Mesenchymal stem cell (in vitro differentiated cells and primary cell): ENCODE data around the gene C2CD3.
"Not testable (repeated sequence)": the region's sequence is repeated elsewhere in the genome, so short reads cannot be mapped to it uniquely, and the experiment has no call there.

Experiments used
- DNase-seq: peaks from one replicate; pipeline ENCODE4 v3.0.0-alpha.2; 2013
- H2AFZ ChIP-seq: one replicate; pipeline ENCODE4 v1.6.1; 2013; ENCODE audit warnings: low read depth, mild to moderate bottlenecking, control low read depth, inconsistent platforms, low read length, moderate library complexity
- H2AK5ac ChIP-seq: 2 replicates; pipeline ENCODE4 v1.6.1; 2013; ENCODE audit warnings: low read length, moderate library complexity, mild to moderate bottlenecking, inconsistent platforms; ENCODE audit not compliant: severe bottlenecking
- H2BK120ac ChIP-seq: one replicate; pipeline ENCODE4 v1.6.1; 2013; ENCODE audit warnings: low read depth, mild to moderate bottlenecking, inconsistent platforms, low read length, moderate library complexity
- H2BK12ac ChIP-seq, 2 experiments: one replicate each; pipeline ENCODE4 v1.6.1; 2013; ENCODE audit warnings: inconsistent platforms in 2 of 2, low read length in 2 of 2, mild to moderate bottlenecking in 2 of 2, moderate library complexity in 2 of 2, control low read depth in 1 of 2
- H2BK15ac ChIP-seq: one replicate; pipeline ENCODE4 v1.6.1; 2013; ENCODE audit warnings: mild to moderate bottlenecking, low read depth, inconsistent platforms; ENCODE audit not compliant: poor library complexity, severe bottlenecking
- H2BK5ac ChIP-seq: 2 replicates; pipeline ENCODE4 v1.6.1; 2013; ENCODE audit warnings: low read depth, mild to moderate bottlenecking, low read length, control low read depth, inconsistent platforms; ENCODE audit not compliant: poor library complexity, severe bottlenecking
- H3K14ac ChIP-seq, 2 experiments: one replicate each; pipeline ENCODE4 v1.6.1; 2013; ENCODE audit warnings: inconsistent platforms in 2 of 2, low read length in 2 of 2, control low read depth in 1 of 2, mild to moderate bottlenecking in 1 of 2, moderate library complexity in 1 of 2
- H3K18ac ChIP-seq, 2 experiments: one replicate each; pipeline ENCODE4 v1.6.1; 2013; ENCODE audit warnings: inconsistent platforms in 2 of 2, low read length in 2 of 2, control low read depth in 1 of 2, low read depth in 1 of 2, mild to moderate bottlenecking in 1 of 2
- H3K23ac ChIP-seq, 2 experiments: one replicate each; pipeline ENCODE4 v1.6.1; 2013; ENCODE audit warnings: inconsistent platforms in 2 of 2, low read length in 2 of 2, mild to moderate bottlenecking in 2 of 2, moderate library complexity in 2 of 2, control low read depth in 1 of 2
- H3K27ac ChIP-seq: 2 replicates; pipeline ENCODE4 v1.5.1; 2013; ENCODE audit warnings: mild to moderate bottlenecking, moderate library complexity, low read length, control low read depth, inconsistent platforms; ENCODE audit not compliant: poor library complexity, severe bottlenecking
- H3K27me3 ChIP-seq, 2 experiments: 2 replicates each; pipeline versions ENCODE4 v1.6.1 to v1.7.0; 2013; ENCODE audit warnings: low read length in 2 of 2, mild to moderate bottlenecking in 2 of 2, moderate library complexity in 2 of 2, control low read depth in 1 of 2, inconsistent platforms in 1 of 2; ENCODE audit not compliant: control insufficient read depth in 1 of 2, insufficient read depth in 1 of 2
- H3K36me3 ChIP-seq, 2 experiments: 2 replicates each; pipeline versions ENCODE4 v1.6.1 to v1.7.0; 2013; ENCODE audit warnings: low read length in 2 of 2, control low read depth in 1 of 2, inconsistent platforms in 1 of 2, low read depth in 1 of 2, mild to moderate bottlenecking in 1 of 2; ENCODE audit not compliant: insufficient read depth in 2 of 2, control insufficient read depth in 1 of 2
- H3K4ac ChIP-seq, 2 experiments: one replicate each; pipeline ENCODE4 v1.6.1; 2013; ENCODE audit warnings: inconsistent platforms in 2 of 2, low read length in 2 of 2, mild to moderate bottlenecking in 2 of 2, moderate library complexity in 2 of 2, control low read depth in 1 of 2, low read depth in 1 of 2
- H3K4me1 ChIP-seq: 2 replicates; pipeline ENCODE4 v1.6.1; 2013; ENCODE audit warnings: low read depth, low read length, control low read depth; ENCODE audit not compliant: control insufficient read depth, insufficient read depth
- H3K4me2 ChIP-seq: 2 replicates; pipeline ENCODE4 v1.6.1; 2013; ENCODE audit warnings: low read length, mild to moderate bottlenecking, inconsistent platforms; ENCODE audit not compliant: poor library complexity, severe bottlenecking
- H3K4me3 ChIP-seq, 2 experiments: 2 replicates each; pipeline versions ENCODE4 v1.5.1 to v1.7.0; 2013; ENCODE audit warnings: low read length in 2 of 2, mild to moderate bottlenecking in 2 of 2, control low read depth in 1 of 2, low read depth in 1 of 2; ENCODE audit not compliant: insufficient read depth in 1 of 2
- H3K79me1 ChIP-seq: replicated peaks from 2 replicates; pipeline ENCODE4 v1.6.1; 2013; ENCODE audit warnings: mild to moderate bottlenecking, control low read depth, low read length, inconsistent platforms; ENCODE audit not compliant: poor library complexity, severe bottlenecking
- H3K9ac ChIP-seq: 2 replicates; pipeline ENCODE4 v1.7.0; 2013; ENCODE audit warnings: mild to moderate bottlenecking, low read length, moderate library complexity
- H3K9me3 ChIP-seq: 2 replicates; pipeline ENCODE4 v1.7.0; 2013; ENCODE audit warnings: mild to moderate bottlenecking, low read length; ENCODE audit not compliant: control insufficient read depth
- H4K8ac ChIP-seq: one replicate; pipeline ENCODE4 v1.6.1; 2013; ENCODE audit warnings: inconsistent platforms, mild to moderate bottlenecking, low read length, moderate library complexity
- H4K91ac ChIP-seq: one replicate; pipeline ENCODE4 v1.6.1; 2013; ENCODE audit warnings: mild to moderate bottlenecking, low read length, inconsistent platforms
- WGBS: methylation state at CpG from one replicate; pipeline ENCODE4 v1.1.7; 2013; ENCODE audit warnings: mixed read lengths; 5-methylcytosine and 5-hydroxymethylcytosine counted together

The C2CD3 gene

GRCh38 chr11:74120260-74121035, 50.4 kb downstream of the C2CD3 start:
- not testable (repeated sequence) for H4K91ac ChIP-seq, H2BK5ac ChIP-seq, H3K4me3 ChIP-seq, H2AK5ac ChIP-seq, H2BK15ac ChIP-seq, H3K4me1 ChIP-seq, H3K79me1 ChIP-seq, H2AFZ ChIP-seq, H3K4me2 ChIP-seq, H3K9me3 ChIP-seq, H3K14ac ChIP-seq, H4K8ac ChIP-seq, H3K27ac ChIP-seq, H3K27me3 ChIP-seq, H3K9ac ChIP-seq, H2BK120ac ChIP-seq, H3K4ac ChIP-seq, H2BK12ac ChIP-seq, H3K23ac ChIP-seq, H3K18ac ChIP-seq
- 96% methylated on average over 4 of the region's 5 CpGs for WGBS
- peaks cover 5 to 37% of the 10 kb centered on the region in 2 experiments for H3K36me3 ChIP-seq
- DNase-seq, result peak; percentile 69

DNA sequence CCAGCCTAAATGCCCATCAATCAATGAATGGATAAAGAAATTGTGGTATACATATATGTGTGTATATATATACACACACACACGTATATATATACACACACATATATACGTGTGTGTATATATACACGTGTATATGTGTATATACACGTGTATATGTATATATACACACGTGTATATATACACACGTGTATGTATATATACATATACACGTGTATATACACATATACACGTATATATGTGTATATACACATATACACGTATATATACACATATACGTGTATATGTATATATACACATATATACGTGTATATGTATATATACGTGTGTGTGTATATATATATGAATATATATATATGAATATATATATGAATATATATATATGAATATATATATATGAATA, 54.1 kb downstream of the C2CD3 start:
- Histone ChIP-seq H3K23ac (no peak overlapping the region), H3K9me3 (no peaks in the 10 kb centered on the region), H3K18ac (no peak overlapping the region), H2AK5ac (no peak overlapping the region), H2BK120ac (no peak overlapping the region), H2BK15ac (no peak overlapping the region), H3K79me1 (peaks cover 2% of the 10 kb centered on the region), H3K9ac (no peak overlapping the region), H2BK12ac (no peak overlapping the region), H3K14ac (no peak overlapping the region), H3K4ac (no peak overlapping the region), H2AFZ (no peak overlapping the region), H2BK5ac (no peak overlapping the region), H3K4me1 (no peaks in the 10 kb centered on the region), H3K27me3 (no peaks in the 10 kb centered on the region), H3K27ac (no peak overlapping the region), H3K4me2 (no peak overlapping the region), H4K8ac (no peak overlapping the region), H3K36me3 (peaks cover 8 to 55% of the 10 kb centered on the region in 2 experiments), H4K91ac (no peak overlapping the region), H3K4me3 (no peak overlapping the region)
- 80% methylated on average over 2 of the region's 12 CpGs for WGBS
- no peak for DNase-seq

DNA sequence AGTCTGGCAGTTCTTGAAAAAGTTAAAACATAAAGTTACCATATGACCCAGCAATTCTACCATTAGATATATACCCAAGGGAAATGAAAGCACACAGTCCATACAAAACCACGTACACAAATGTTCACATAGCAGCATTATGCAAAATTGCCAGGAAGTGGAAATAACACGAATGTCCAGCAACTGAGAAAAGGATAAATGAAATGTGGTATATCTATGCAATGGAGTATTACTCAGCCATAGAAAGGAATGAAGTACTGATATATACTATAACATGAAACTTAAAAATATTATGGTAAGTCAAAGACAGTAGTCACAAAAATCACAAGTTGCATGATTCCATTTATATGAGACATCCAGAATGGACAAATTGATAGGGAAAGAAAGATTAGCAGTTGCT, 57.9 kb downstream of the C2CD3 start:
- 100% methylated on average over 1 of the region's 2 CpGs for WGBS
- no peaks in the 10 kb centered on the region for H3K27me3 ChIP-seq
- no peak overlapping the region for H3K23ac ChIP-seq
- H4K91ac ChIP-seq, result no peak overlapping the region
- no peak overlapping the region for H2AFZ ChIP-seq
- no peaks in the 10 kb centered on the region for H3K9me3 ChIP-seq
- no peak overlapping the region for H3K18ac ChIP-seq
- H2BK5ac ChIP-seq, result no peak overlapping the region
- H3K36me3 ChIP-seq, result peaks cover 6 to 48% of the 10 kb centered on the region in 2 experiments
- H3K9ac ChIP-seq, result no peak overlapping the region
- peaks cover 2% of the 10 kb centered on the region for H3K79me1 ChIP-seq
- no peak for DNase-seq
- H2BK15ac ChIP-seq, result no peak overlapping the region
- no peak overlapping the region for H3K14ac ChIP-seq
- no peak overlapping the region for H3K4me2 ChIP-seq
- H3K4ac ChIP-seq, result no peak overlapping the region
- H2BK12ac ChIP-seq, result no peak overlapping the region
- no peak overlapping the region for H4K8ac ChIP-seq
- H3K4me3 ChIP-seq, result no peak overlapping the region
- H2BK120ac ChIP-seq, result no peak overlapping the region
- no peaks in the 10 kb centered on the region for H3K4me1 ChIP-seq
- no peak overlapping the region for H3K27ac ChIP-seq
- no peak overlapping the region for H2AK5ac ChIP-seq

DNA sequence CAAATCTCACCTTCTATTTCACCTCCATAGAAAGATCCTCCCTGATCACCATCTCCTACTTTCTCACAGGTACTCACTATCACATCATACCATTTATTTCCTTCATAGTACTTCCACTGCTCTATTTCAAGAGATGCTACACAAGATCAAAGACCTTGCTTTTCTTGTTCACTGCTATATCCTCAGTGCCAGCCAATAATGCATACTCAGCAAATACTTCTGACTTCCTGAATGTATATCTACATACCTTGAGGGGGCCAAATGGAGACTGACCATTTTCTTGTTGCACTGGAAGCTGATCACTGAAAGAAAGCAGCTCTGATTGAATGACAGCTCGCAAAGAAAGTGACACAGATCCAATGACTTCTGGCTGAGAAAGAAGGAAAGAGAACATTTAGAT, 64.7 kb downstream of the C2CD3 start:
- Histone ChIP-seq H4K8ac (no peak overlapping the region), H3K27ac (no peak overlapping the region), H3K36me3 (peaks cover 5 to 60% of the 10 kb centered on the region in 2 experiments), H3K23ac (no peak overlapping the region), H3K9me3 (no peaks in the 10 kb centered on the region), H3K4me3 (no peak overlapping the region), H3K4me1 (no peaks in the 10 kb centered on the region), H3K27me3 (no peaks in the 10 kb centered on the region), H2AFZ (no peak overlapping the region), H2BK120ac (no peak overlapping the region), H3K4ac (no peak overlapping the region), H3K18ac (no peak overlapping the region), H2BK5ac (no peak overlapping the region), H3K9ac (no peak overlapping the region), H3K79me1 (peaks cover 6% of the 10 kb centered on the region), H2AK5ac (no peak overlapping the region), H2BK15ac (no peak overlapping the region), H2BK12ac (no peak overlapping the region), H3K14ac (no peak overlapping the region), H3K4me2 (no peak overlapping the region), H4K91ac (no peak overlapping the region)
- WGBS, result 94% methylated on average over 1 of the region's 1 CpG
- DNase-seq, result no peak
